Choroid plexus epithelial cell (primary cell): ENCODE measurements around the gene KCNIP1.

Experiments
- DNase-seq: peaks from one replicate; pipeline ENCODE4 v3.0.0-alpha.2; 2010; ENCODE audit warnings: low read depth
- H3K4me3 ChIP-seq: 2 replicates; pipeline ENCODE4 v1.5.1; 2011; ENCODE audit warnings: low read depth, mild to moderate bottlenecking, control low read depth, low read length, moderate library complexity
- CTCF ChIP-seq: conservative IDR thresholded peaks from 2 replicates; pipeline ENCODE4 v1.5.1; 2011; ENCODE audit warnings: low read depth, mild to moderate bottlenecking, control low read depth, inconsistent platforms, low read length, moderate library complexity

Gene KCNIP1

GRCh38 chr5:170746075-170746960 lies 242.5 kb downstream of the KCNIP1 start:
- no peak for DNase-seq
- H3K4me3 ChIP-seq: no peak overlapping the region
- no peak for TF ChIP-seq CTCF

GRCh38 chr5:170746961-170747340 lies 243.1 kb downstream of the KCNIP1 start:
- TF ChIP-seq CTCF: no peak
- DNase-seq: no peak
- no peak overlapping the region for H3K4me3 ChIP-seq

- DNase-seq: no peak
- TF ChIP-seq CTCF: no peak
- H3K4me3 ChIP-seq: no peak overlapping the region
Observed at GRCh38 chr5:170747357-170747756, 243.5 kb downstream of the KCNIP1 start.

GRCh38 chr5:170747851-170748250 lies 244.0 kb downstream of the KCNIP1 start:
- peak; percentile 58 for TF ChIP-seq CTCF
- DNase-seq: peak; percentile 31
- H3K4me3 ChIP-seq: no peak overlapping the region

- no peak for TF ChIP-seq CTCF
- no peak for DNase-seq
- no peak overlapping the region for H3K4me3 ChIP-seq
Observed at GRCh38 chr5:170748951-170749471, 245.2 kb downstream of the KCNIP1 start.

GRCh38 chr5:170749911-170750431 lies 246.2 kb downstream of the KCNIP1 start:
- no peak for DNase-seq
- TF ChIP-seq CTCF: no peak
- H3K4me3 ChIP-seq: no peak overlapping the region

- H3K4me3 ChIP-seq: no peak overlapping the region
- no peak for TF ChIP-seq CTCF
- no peak for DNase-seq
Observed at GRCh38 chr5:170750791-170751190, 247.0 kb downstream of the KCNIP1 start.
